WTC11 (cell line): ENCODE data around the gene PPP1R15B. TPM values are rescaled to one million over a fixed set of nuclear protein-coding genes. Genes with fewer than 3 reads are reported as not detected.

ENCODE experiments used
- ATAC-seq: fragments of 200-7000 bp; cut with Tn5 transposase; 2 replicates; pipeline ENCODE4 v1.10.0; 2021; ENCODE audit warnings: mild to moderate bottlenecking, moderate library complexity
- CTCF ChIA-PET: fragments of 300-600 bp; sonication (Branson Sonifier 250); formaldehyde crosslinking; loops from one replicate; lab custom pipeline; 2021; ENCODE audit warnings: antibody characterized with exemption; lab: Charles Lee
- POLR2A ChIA-PET: fragments of 350-600 bp; sonication (Branson Sonifier 250); formaldehyde crosslinking; loops from one replicate; lab custom pipeline; 2021; ENCODE audit warnings: antibody characterized with exemption; lab: Charles Lee
- DNase-seq: peaks from one replicate; pipeline ENCODE4 v3.0.0; 2021; ENCODE audit warnings: low spot score
- H3K27ac Mint-ChIP-seq: 2 replicates; pipeline ENCODE4 v1.8.0; 2021; ENCODE audit warnings: mixed read lengths
- H3K27me3 Mint-ChIP-seq: 2 replicates; pipeline ENCODE4 v1.8.0; 2021; ENCODE audit warnings: low read depth, mild to moderate bottlenecking, moderate library complexity, mixed read lengths
- H3K36me3 Mint-ChIP-seq: 2 replicates; pipeline ENCODE4 v1.8.0; 2021; ENCODE audit warnings: mixed read lengths
- H3K4me1 Mint-ChIP-seq: 2 replicates; pipeline ENCODE4 v1.8.0; 2022; ENCODE audit warnings: mixed read lengths
- H3K4me3 Mint-ChIP-seq: 2 replicates; pipeline ENCODE4 v1.8.0; 2021; ENCODE audit warnings: mild to moderate bottlenecking, moderate library complexity, mixed read lengths
- H3K9me3 Mint-ChIP-seq: 2 replicates; pipeline ENCODE4 v1.8.0; 2021; ENCODE audit warnings: mixed read lengths
- CDX4 ChIP-seq: fragments of 250-450 bp; sonication (Bioruptor Pico); IDR thresholded peaks from 2 replicates; pipeline ENCODE4 v1.9.0; 2021; ENCODE audit warnings: moderate library complexity, mild to moderate bottlenecking, inconsistent platforms, borderline replicate concordance
- CREB1 ChIP-seq: sonication (generic); formaldehyde crosslinking; IDR thresholded peaks from 2 replicates; pipeline ENCODE4 v1.8.0; 2023; ENCODE audit warnings: mild to moderate bottlenecking, missing genetic modification reagents
- ELF4 ChIP-seq: sonication (generic); formaldehyde crosslinking; IDR thresholded peaks from 2 replicates; pipeline ENCODE4 v1.8.1; 2022; ENCODE audit warnings: low read depth, mild to moderate bottlenecking, moderate library complexity, missing genetic modification reagents
- ERG ChIP-seq: fragments of 250-450 bp; sonication (Bioruptor Pico); IDR thresholded peaks from 2 replicates; pipeline ENCODE4 v1.8.0; 2021; ENCODE audit warnings: mild to moderate bottlenecking
- ETV6 ChIP-seq: sonication (generic); formaldehyde crosslinking; IDR thresholded peaks from 2 replicates; pipeline ENCODE4 v1.8.1; 2022; ENCODE audit warnings: mild to moderate bottlenecking, missing genetic modification reagents
- FOXJ3 ChIP-seq: sonication (generic); formaldehyde crosslinking; IDR thresholded peaks from 2 replicates; pipeline ENCODE4 v1.9.0; 2021; ENCODE audit warnings: missing genetic modification reagents, mild to moderate bottlenecking, borderline replicate concordance
- GABPB1 ChIP-seq: sonication (generic); formaldehyde crosslinking; IDR thresholded peaks from 2 replicates; pipeline ENCODE4 v1.8.1; 2023; ENCODE audit warnings: mild to moderate bottlenecking, missing genetic modification reagents
- MAX ChIP-seq: sonication (generic); formaldehyde crosslinking; IDR thresholded peaks from 2 replicates; pipeline ENCODE4 v1.8.0; 2022; ENCODE audit warnings: mild to moderate bottlenecking, missing genetic modification reagents
- NR3C1 ChIP-seq: sonication (generic); formaldehyde crosslinking; conservative IDR thresholded peaks from 2 replicates; pipeline ENCODE4 v1.8.1; 2023; ENCODE audit warnings: low read depth, mild to moderate bottlenecking, missing genetic modification reagents
- SMAD4 ChIP-seq: sonication (generic); formaldehyde crosslinking; IDR thresholded peaks from 2 replicates; pipeline ENCODE4 v1.8.0; 2022; ENCODE audit warnings: mild to moderate bottlenecking, missing genetic modification reagents
- SOX15 ChIP-seq: fragments of 250-450 bp; sonication (Bioruptor Pico); IDR thresholded peaks from 2 replicates; pipeline ENCODE4 v1.9.0; 2021; ENCODE audit warnings: mild to moderate bottlenecking
- TP53 ChIP-seq: sonication (generic); formaldehyde crosslinking; IDR thresholded peaks from 2 replicates; pipeline ENCODE4 v1.8.1; 2023; ENCODE audit warnings: mild to moderate bottlenecking, missing genetic modification reagents
- USF1 ChIP-seq: sonication (generic); formaldehyde crosslinking; IDR thresholded peaks from 2 replicates; pipeline ENCODE4 v1.8.0; 2022; ENCODE audit warnings: mild to moderate bottlenecking, missing genetic modification reagents
- ZNF121 ChIP-seq: sonication (generic); formaldehyde crosslinking; IDR thresholded peaks from 2 replicates; pipeline ENCODE4 v1.8.0; 2023; ENCODE audit warnings: missing genetic modification reagents
- total RNA-seq: library from RNA; stranded (reverse); gene quantifications from 3 replicates; pipeline ENCODE4 v1.2.3, GENCODE V29; 2021
- TF ChIP-seq, protein P1 (sequence below): sonication (generic); formaldehyde crosslinking; IDR thresholded peaks from 2 replicates; pipeline ENCODE4 v1.8.0; 2022; ENCODE audit warnings: missing genetic modification reagents

The PPP1R15B gene
- total RNA-seq, 1 experiment from 2014 or later = 47.7 TPM

DNA sequence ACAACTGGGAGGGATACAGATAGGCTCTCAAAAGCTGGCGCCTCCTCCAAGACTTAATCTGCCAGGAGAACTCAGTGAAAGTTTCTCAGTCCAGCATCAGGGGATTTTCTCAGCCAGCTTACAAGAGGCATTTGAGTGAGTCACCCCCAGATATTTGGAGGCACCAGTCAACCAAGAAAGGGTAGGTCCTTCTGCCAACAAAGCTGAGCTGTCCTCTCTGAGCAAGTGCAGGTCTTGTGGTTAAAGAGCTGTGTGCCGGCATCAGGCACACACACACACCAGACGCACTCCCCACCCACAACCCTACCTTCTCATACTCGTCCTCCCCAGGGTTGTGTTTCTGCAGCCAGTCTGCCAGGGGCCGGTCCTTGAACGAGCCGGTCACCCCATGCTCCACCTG is 27.0 kb upstream of the PPP1R15B start:
- ChIA-PET POLR2A (no interaction called here), CTCF (interaction anchor here (1.0 to 6.2 kb wide), 4 partner anchors 8 to 55 kb away, joined by 3 to 50 read pairs (median 6); partner anchors contain the start of gene PIK3C2B)
- Mint-ChIP-seq H3K9me3 (no peaks in the 10 kb centered on the region), H3K4me1 (no peaks in the 10 kb centered on the region), H3K27ac (no peak overlapping the region), H3K27me3 (no peaks in the 10 kb centered on the region), H3K36me3 (peaks cover 14% of the 10 kb centered on the region), H3K4me3 (no peak overlapping the region)
- ATAC-seq = no peak
- DNase-seq = no peak
- TF ChIP-seq SMAD4 = no peak

- no peak for ATAC-seq
- no peak overlapping the region for H3K4me3 Mint-ChIP-seq
- CTCF ChIA-PET = interaction anchor here (0.8 to 6.2 kb wide), 4 partner anchors 8 to 65 kb away, joined by 3 to 50 read pairs (median 4); partner anchors contain the start of gene PIK3C2B
- peaks cover 15% of the 10 kb centered on the region for H3K36me3 Mint-ChIP-seq
- no peaks in the 10 kb centered on the region for H3K4me1 Mint-ChIP-seq
- no peak overlapping the region for H3K27ac Mint-ChIP-seq
- TF ChIP-seq ELF4 (CRISPR knock-in tag) = no peak
- TF ChIP-seq CREB1 (CRISPR knock-in tag) = no peak
- TF ChIP-seq MAX (CRISPR knock-in tag) = no peak
- no peak for TF ChIP-seq SOX15 (CRISPR knock-in tag)
- no peak for TF ChIP-seq ETV6 (CRISPR knock-in tag)
- TF ChIP-seq GABPB1 = no peak
- no peak for TF ChIP-seq ERG (CRISPR knock-in tag)
- TF ChIP-seq, protein P1, sequence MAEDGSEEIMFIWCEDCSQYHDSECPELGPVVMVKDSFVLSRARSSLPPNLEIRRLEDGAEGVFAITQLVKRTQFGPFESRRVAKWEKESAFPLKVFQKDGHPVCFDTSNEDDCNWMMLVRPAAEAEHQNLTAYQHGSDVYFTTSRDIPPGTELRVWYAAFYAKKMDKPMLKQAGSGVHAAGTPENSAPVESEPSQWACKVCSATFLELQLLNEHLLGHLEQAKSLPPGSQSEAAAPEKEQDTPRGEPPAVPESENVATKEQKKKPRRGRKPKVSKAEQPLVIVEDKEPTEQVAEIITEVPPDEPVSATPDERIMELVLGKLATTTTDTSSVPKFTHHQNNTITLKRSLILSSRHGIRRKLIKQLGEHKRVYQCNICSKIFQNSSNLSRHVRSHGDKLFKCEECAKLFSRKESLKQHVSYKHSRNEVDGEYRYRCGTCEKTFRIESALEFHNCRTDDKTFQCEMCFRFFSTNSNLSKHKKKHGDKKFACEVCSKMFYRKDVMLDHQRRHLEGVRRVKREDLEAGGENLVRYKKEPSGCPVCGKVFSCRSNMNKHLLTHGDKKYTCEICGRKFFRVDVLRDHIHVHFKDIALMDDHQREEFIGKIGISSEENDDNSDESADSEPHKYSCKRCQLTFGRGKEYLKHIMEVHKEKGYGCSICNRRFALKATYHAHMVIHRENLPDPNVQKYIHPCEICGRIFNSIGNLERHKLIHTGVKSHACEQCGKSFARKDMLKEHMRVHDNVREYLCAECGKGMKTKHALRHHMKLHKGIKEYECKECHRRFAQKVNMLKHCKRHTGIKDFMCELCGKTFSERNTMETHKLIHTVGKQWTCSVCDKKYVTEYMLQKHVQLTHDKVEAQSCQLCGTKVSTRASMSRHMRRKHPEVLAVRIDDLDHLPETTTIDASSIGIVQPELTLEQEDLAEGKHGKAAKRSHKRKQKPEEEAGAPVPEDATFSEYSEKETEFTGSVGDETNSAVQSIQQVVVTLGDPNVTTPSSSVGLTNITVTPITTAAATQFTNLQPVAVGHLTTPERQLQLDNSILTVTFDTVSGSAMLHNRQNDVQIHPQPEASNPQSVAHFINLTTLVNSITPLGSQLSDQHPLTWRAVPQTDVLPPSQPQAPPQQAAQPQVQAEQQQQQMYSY (CRISPR knock-in tag) = no peak
- no peak for TF ChIP-seq ZNF121 (CRISPR knock-in tag)
- TF ChIP-seq TP53 (CRISPR knock-in tag) = no peak
- TF ChIP-seq NR3C1 (CRISPR knock-in tag) = no peak
- no peak for TF ChIP-seq FOXJ3 (CRISPR knock-in tag)
- TF ChIP-seq CDX4 = no peak
- no peaks in the 10 kb centered on the region for H3K9me3 Mint-ChIP-seq
- DNase-seq = no peak
- H3K27me3 Mint-ChIP-seq = no peaks in the 10 kb centered on the region
- POLR2A ChIA-PET = no interaction called here
These were observed 26.4 kb upstream of the PPP1R15B start for GRCh38 chr1:204437796-204438570.

- no peak for ATAC-seq
- Mint-ChIP-seq H3K4me1 (no peaks in the 10 kb centered on the region), H3K9me3 (no peaks in the 10 kb centered on the region), H3K27ac (no peak overlapping the region), H3K27me3 (no peaks in the 10 kb centered on the region), H3K36me3 (peaks cover 17% of the 10 kb centered on the region), H3K4me3 (no peak overlapping the region)
- ChIA-PET POLR2A (no interaction called here), CTCF (interaction anchor here (2.1 to 6.2 kb wide), 2 partner anchors 10 to 67 kb away, joined by 10 to 50 read pairs; no protein-coding TSS in a partner anchor)
- no peak for DNase-seq
- no peak for TF ChIP-seq USF1
These were observed 24.3 kb upstream of the PPP1R15B start for GRCh38 chr1:204435872-204436271.
